Muscle layer of duodenum (tissue), 2 donors: ENCODE measurements around the gene WDR53.
"Not testable (repeated sequence)": the region's sequence is repeated elsewhere in the genome, so short reads cannot be mapped to it uniquely, and the experiment has no call there.

Experiments used
- H3K27ac ChIP-seq: one replicate; pipeline ENCODE4 v1.7.0; 2013; ENCODE audit warnings: mild to moderate bottlenecking, low read length
- H3K27me3 ChIP-seq: one replicate; pipeline ENCODE4 v1.7.0; 2013; ENCODE audit warnings: low read depth, mild to moderate bottlenecking, control low read depth, low read length
- H3K36me3 ChIP-seq, 2 donors: one replicate each; pipeline ENCODE4 v1.7.0; 2013; ENCODE audit warnings: low read length in 2 of 2, control low read depth in 1 of 2, mild to moderate bottlenecking in 1 of 2; ENCODE audit not compliant: insufficient read depth in 2 of 2, control insufficient read depth in 1 of 2
- H3K4me1 ChIP-seq, 2 donors: one replicate each; pipeline ENCODE4 v1.7.0; 2013; ENCODE audit warnings: low read length in 2 of 2, mild to moderate bottlenecking in 2 of 2, control low read depth in 1 of 2, moderate library complexity in 1 of 2; ENCODE audit not compliant: insufficient read depth in 2 of 2, control insufficient read depth in 1 of 2
- H3K4me3 ChIP-seq, 2 donors: one replicate each; pipeline ENCODE4 v1.7.0; 2013; ENCODE audit warnings: low read length in 2 of 2, low read depth in 1 of 2, mild to moderate bottlenecking in 1 of 2
- H3K9me3 ChIP-seq, 2 donors: one replicate each; pipeline ENCODE4 v1.7.0; 2013; ENCODE audit warnings: low read length in 2 of 2, control low read depth in 1 of 2, mild to moderate bottlenecking in 1 of 2; ENCODE audit not compliant: control insufficient read depth in 1 of 2
- donor health status: healthy.

Gene WDR53

GRCh38 chr3:196568246-196569002, at the start of gene WDR53, which contains the start of gene FBXO45:
TSS of gene WDR53 (minus strand) at chr3:196568554. CDS start at chr3:196561475, 7,079 bp downstream.
TSS of gene FBXO45 (plus strand) at chr3:196568660. CDS start at chr3:196568985, 325 bp downstream.
- no peaks in the 10 kb centered on the region for H3K36me3 ChIP-seq
- peak within 1 kb of the TSS; percentile 80 for H3K27ac ChIP-seq
- H3K27me3 ChIP-seq, result no peaks in the 10 kb centered on the region
- H3K4me3 ChIP-seq, result peak within 1 kb of the TSS; percentile 88 to 100
- no peaks in the 10 kb centered on the region for H3K9me3 ChIP-seq
- peaks cover 6 to 24% of the 10 kb centered on the region in 2 donors for H3K4me1 ChIP-seq

- Histone ChIP-seq H3K36me3 (no peaks in the 10 kb centered on the region), H3K27me3 (no peaks in the 10 kb centered on the region), H3K4me1 (peaks cover 8 to 13% of the 10 kb centered on the region in 2 donors), H3K9me3 (no peaks in the 10 kb centered on the region), H3K27ac (no peak overlapping the region), H3K4me3 (no peak overlapping the region)
These were observed 48.9 kb upstream of the WDR53 start for GRCh38 chr3:196617256-196617655.

- not testable (repeated sequence) for H3K36me3 ChIP-seq, H3K9me3 ChIP-seq, H3K27ac ChIP-seq, H3K4me3 ChIP-seq, H3K27me3 ChIP-seq
- peaks cover 4 to 13% of the 10 kb centered on the region in 2 donors for H3K4me1 ChIP-seq
These were observed 46.9 kb upstream of the WDR53 start for GRCh38 chr3:196615234-196615633.

- H3K4me3 ChIP-seq, result no peak overlapping the region
- H3K9me3 ChIP-seq, result no peaks in the 10 kb centered on the region
- H3K4me1 ChIP-seq, result peaks cover 7 to 12% of the 10 kb centered on the region in 2 donors
- no peaks in the 10 kb centered on the region for H3K36me3 ChIP-seq
- no peak overlapping the region for H3K27ac ChIP-seq
- H3K27me3 ChIP-seq, result no peaks in the 10 kb centered on the region
These were observed 43.6 kb upstream of the WDR53 start for GRCh38 chr3:196611761-196612483.

- no peak overlapping the region for H3K27ac ChIP-seq
- H3K27me3 ChIP-seq, result no peaks in the 10 kb centered on the region
- peaks cover 7 to 12% of the 10 kb centered on the region in 2 donors for H3K4me1 ChIP-seq
- no peaks in the 10 kb centered on the region for H3K9me3 ChIP-seq
- no peak overlapping the region for H3K4me3 ChIP-seq
- H3K36me3 ChIP-seq, result no peaks in the 10 kb centered on the region
These were observed 41.6 kb upstream of the WDR53 start for GRCh38 chr3:196609805-196610515.

GRCh38 chr3:196609343-196609775, 41.0 kb upstream of the WDR53 start:
- Histone ChIP-seq H3K36me3 (no peaks in the 10 kb centered on the region), H3K27ac (no peak overlapping the region), H3K27me3 (no peaks in the 10 kb centered on the region), H3K9me3 (no peaks in the 10 kb centered on the region), H3K4me3 (no peak overlapping the region), H3K4me1 (peaks cover 7 to 12% of the 10 kb centered on the region in 2 donors)

GRCh38 chr3:196608693-196609092, 40.3 kb upstream of the WDR53 start:
- Histone ChIP-seq H3K27ac (no peak overlapping the region), H3K4me3 (no peak overlapping the region), H3K9me3 (no peaks in the 10 kb centered on the region), H3K36me3 (no peaks in the 10 kb centered on the region), H3K4me1 (peaks cover 7 to 12% of the 10 kb centered on the region in 2 donors), H3K27me3 (no peaks in the 10 kb centered on the region)

GRCh38 chr3:196604548-196604947, 36.2 kb upstream of the WDR53 start:
- Histone ChIP-seq H3K36me3 (no peaks in the 10 kb centered on the region), H3K4me3 (no peak overlapping the region), H3K4me1 (peaks cover 2 to 3% of the 10 kb centered on the region in 2 donors), H3K9me3 (no peaks in the 10 kb centered on the region), H3K27me3 (no peaks in the 10 kb centered on the region), H3K27ac (no peak overlapping the region)

- Histone ChIP-seq H3K36me3 (no peaks in the 10 kb centered on the region), H3K9me3 (no peaks in the 10 kb centered on the region), H3K27ac (no peak overlapping the region), H3K4me3 (no peak overlapping the region), H3K27me3 (no peaks in the 10 kb centered on the region), H3K4me1 (no peaks in the 10 kb centered on the region)
These were observed 35.3 kb upstream of the WDR53 start for GRCh38 chr3:196603683-196604082.

GRCh38 chr3:196602673-196603072, 34.3 kb upstream of the WDR53 start:
- H3K27ac ChIP-seq, result no peak overlapping the region
- H3K9me3 ChIP-seq, result no peaks in the 10 kb centered on the region
- no peak overlapping the region for H3K4me3 ChIP-seq
- H3K27me3 ChIP-seq, result no peaks in the 10 kb centered on the region
- H3K4me1 ChIP-seq, result peaks cover 0 to 4% of the 10 kb centered on the region in 2 donors
- H3K36me3 ChIP-seq, result no peaks in the 10 kb centered on the region

GRCh38 chr3:196600359-196600758, 32.0 kb upstream of the WDR53 start:
- Histone ChIP-seq H3K27me3 (no peaks in the 10 kb centered on the region), H3K9me3 (no peaks in the 10 kb centered on the region), H3K4me1 (peaks cover 0 to 4% of the 10 kb centered on the region in 2 donors), H3K4me3 (no peak overlapping the region), H3K27ac (no peak overlapping the region), H3K36me3 (no peaks in the 10 kb centered on the region)
